A549 treated with CpdA at 1 μM for 4 hours (cell line): ENCODE measurements around the gene RUFY4. TPM values are rescaled to one million over a fixed set of nuclear protein-coding genes. Genes with fewer than 3 reads are reported as not detected.

Experiments
- total RNA-seq: library from RNA; stranded (reverse); fragments of 200-300 nt; extraction: Qiagen RNA extraction; gene quantifications from 5 replicates; pipeline ENCODE4 v1.2.3, GENCODE V29; 2022; ENCODE audit warnings: low read depth

RUFY4 gene, protein sequence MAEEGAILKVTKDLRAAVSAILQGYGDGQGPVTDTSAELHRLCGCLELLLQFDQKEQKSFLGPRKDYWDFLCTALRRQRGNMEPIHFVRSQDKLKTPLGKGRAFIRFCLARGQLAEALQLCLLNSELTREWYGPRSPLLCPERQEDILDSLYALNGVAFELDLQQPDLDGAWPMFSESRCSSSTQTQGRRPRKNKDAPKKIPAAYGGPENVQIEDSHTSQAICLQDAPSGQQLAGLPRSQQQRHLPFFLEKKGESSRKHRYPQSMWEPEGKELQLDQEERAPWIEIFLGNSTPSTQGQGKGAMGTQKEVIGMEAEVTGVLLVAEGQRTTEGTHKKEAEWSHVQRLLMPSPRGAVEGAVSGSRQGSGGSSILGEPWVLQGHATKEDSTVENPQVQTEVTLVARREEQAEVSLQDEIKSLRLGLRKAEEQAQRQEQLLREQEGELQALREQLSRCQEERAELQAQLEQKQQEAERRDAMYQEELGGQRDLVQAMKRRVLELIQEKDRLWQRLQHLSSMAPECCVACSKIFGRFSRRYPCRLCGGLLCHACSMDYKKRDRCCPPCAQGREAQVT
- not detected in 5 replicates for total RNA-seq

DNA sequence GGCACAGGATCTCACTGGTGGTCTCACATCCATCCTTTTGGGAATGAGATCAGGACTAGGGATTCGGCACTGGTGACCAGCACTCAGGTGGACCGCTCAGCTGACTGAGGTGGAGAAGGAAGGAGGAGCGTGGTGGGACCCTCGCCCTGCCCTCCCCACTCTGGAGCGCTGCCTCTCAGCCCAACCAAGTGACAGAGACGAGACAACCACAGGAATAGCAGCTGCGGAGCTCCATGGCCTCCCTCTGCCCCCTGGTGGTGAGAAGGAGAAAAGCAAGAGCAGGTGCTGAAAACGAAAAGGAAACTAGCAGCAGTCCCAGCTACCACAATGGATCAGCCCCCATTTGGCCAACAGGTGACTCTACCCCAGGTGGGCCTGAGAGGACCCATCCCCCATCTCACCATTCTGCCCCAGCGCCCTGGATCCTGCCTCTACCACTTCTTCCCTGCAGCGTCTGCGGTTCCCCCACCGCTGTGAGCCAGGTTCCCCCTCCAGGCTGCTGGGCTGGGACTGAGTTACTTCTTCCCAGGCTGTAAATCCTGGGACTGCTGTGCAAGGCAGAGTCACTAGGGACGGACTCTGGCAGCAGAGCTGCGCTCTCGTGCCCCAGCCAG lies at the start of gene RUFY4:
TSS of gene RUFY4 (plus strand) at position 533 of the 614 bp plus-strand sequence. CDS start 1,353 bp downstream, outside the sequence.

DNA sequence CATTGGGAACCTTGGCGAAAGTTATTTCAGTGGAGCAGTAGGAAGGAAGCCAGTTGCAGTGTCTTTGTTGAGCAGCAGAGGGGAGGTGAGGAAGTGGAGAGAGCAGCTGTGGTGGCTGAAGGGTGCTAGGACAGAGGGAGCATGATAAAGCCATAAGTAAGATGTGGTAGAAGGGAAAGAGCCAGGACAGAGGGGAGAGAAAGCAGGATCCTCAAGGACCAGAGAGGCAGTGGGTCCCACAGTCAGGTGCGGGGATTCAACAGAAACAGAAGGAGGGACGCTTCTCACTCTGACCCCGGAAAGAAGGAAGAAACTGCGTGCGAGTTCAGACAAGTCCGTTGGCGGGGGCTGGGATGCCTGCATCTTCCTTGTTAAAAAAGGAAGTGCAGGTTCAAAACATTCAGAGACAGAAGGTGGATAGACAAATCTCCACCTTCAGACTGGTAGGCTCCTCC lies 56.6 kb downstream of the RUFY4 start, which contains the start of gene CXCR2:
TSS of gene CXCR2 (plus strand) at position 403 of the 455 bp plus-strand sequence. CDS start 8,774 bp downstream, outside the sequence.

Other genes starting within 250 kb of the RUFY4 start
- gene TNS1, start 66.3 kb upstream of the RUFY4 start, total RNA-seq: 4.9 to 12.8 TPM (median 9.2 TPM) in 5 replicates
- not detected in 5 replicates for gene CXCR2, start 56.8 kb downstream of the RUFY4 start, total RNA-seq
- not detected in 5 replicates for gene CXCR1, start 97.7 kb downstream of the RUFY4 start, total RNA-seq
- 277 to 304 TPM (median 293 TPM) in 5 replicates for gene ARPC2, start 147.9 kb downstream of the RUFY4 start, total RNA-seq
- 0.07 to 0.17 TPM (median 0.15 TPM) in 5 replicates for gene GPBAR1, start 191.8 kb downstream of the RUFY4 start, total RNA-seq
- gene AAMP, start 200.9 kb downstream of the RUFY4 start, total RNA-seq: 122 to 183 TPM (median 123 TPM) in 5 replicates
- gene PNKD, start 201.3 kb downstream of the RUFY4 start, total RNA-seq: 56.2 to 69.7 TPM (median 65.2 TPM) in 5 replicates
- 109 to 131 TPM (median 123 TPM) in 5 replicates for gene TMBIM1, start 223.2 kb downstream of the RUFY4 start, total RNA-seq